DOHH2 (cell line): ENCODE data around the gene ZNF169.
"Not testable (repeated sequence)": the region's sequence is repeated elsewhere in the genome, so short reads cannot be mapped to it uniquely, and the experiment has no call there.

Experiments
- H3F3A ChIP-seq: fragments of 200-600 bp; sonication (generic), shearing (Covaris generic); 2 replicates; pipeline ENCODE4 v1.6.0; 2016; ENCODE audit warnings: antibody characterized with exemption, mild to moderate bottlenecking; ENCODE audit not compliant: control insufficient read depth, insufficient read depth
- H3K27ac ChIP-seq: fragments of 200-600 bp; sonication (generic); 2 replicates; pipeline ENCODE4 v1.5.1; 2014; ENCODE audit warnings: low read depth, mild to moderate bottlenecking, low read length, moderate library complexity
- H3K27me3 ChIP-seq: fragments of 200-600 bp; sonication (generic); 2 replicates; pipeline ENCODE4 v1.6.1; 2014; ENCODE audit warnings: mild to moderate bottlenecking, low read length, mixed read lengths; ENCODE audit not compliant: control insufficient read depth
- H3K36me3 ChIP-seq: fragments of 200-600 bp; sonication (generic); 2 replicates; pipeline ENCODE4 v1.6.1; 2014; ENCODE audit warnings: mild to moderate bottlenecking, low read length, moderate library complexity, mixed read lengths; ENCODE audit not compliant: control insufficient read depth
- H3K4me1 ChIP-seq: fragments of 200-600 bp; sonication (generic); 2 replicates; pipeline ENCODE4 v1.6.1; 2014; ENCODE audit warnings: mild to moderate bottlenecking, low read length, mixed read lengths; ENCODE audit not compliant: control insufficient read depth
- H3K4me2 ChIP-seq: fragments of 200-600 bp; sonication (generic); 2 replicates; pipeline ENCODE4 v1.6.0; 2014; ENCODE audit warnings: mild to moderate bottlenecking, low read length, moderate library complexity
- H3K4me3 ChIP-seq: fragments of 200-600 bp; sonication (generic); 2 replicates; pipeline ENCODE4 v1.5.1; 2014; ENCODE audit warnings: mild to moderate bottlenecking, low read length, mixed read lengths
- H3K79me2 ChIP-seq: fragments of 200-600 bp; sonication (generic); 2 replicates; pipeline ENCODE4 v1.6.1; 2014; ENCODE audit warnings: mild to moderate bottlenecking, low read length, mixed read lengths; ENCODE audit not compliant: control insufficient read depth
- H3K9me2 ChIP-seq: fragments of 200-600 bp; sonication (generic); replicated peaks from 2 replicates; pipeline ENCODE4 v1.6.1; 2014; ENCODE audit warnings: mild to moderate bottlenecking, low read length, mixed read lengths; ENCODE audit not compliant: control insufficient read depth
- H3K9me3 ChIP-seq: fragments of 200-600 bp; sonication (generic); 2 replicates; pipeline ENCODE4 v1.6.1; 2014; ENCODE audit warnings: antibody characterized with exemption, low read length, mixed read lengths; ENCODE audit not compliant: control insufficient read depth, insufficient read depth
- H4K20me1 ChIP-seq: fragments of 200-600 bp; sonication (generic); 2 replicates; pipeline ENCODE4 v1.6.0; 2014; ENCODE audit warnings: low read depth, mild to moderate bottlenecking, antibody characterized with exemption, low read length, moderate library complexity; ENCODE audit not compliant: control insufficient read depth, insufficient read depth

Gene ZNF169

GRCh38 chr9:94340750-94341149 lies 81.7 kb downstream of the ZNF169 start:
- H3K9me2 ChIP-seq, H3K27me3 ChIP-seq, H3K4me1 ChIP-seq, H4K20me1 ChIP-seq, H3K9me3 ChIP-seq, H3F3A ChIP-seq, H3K79me2 ChIP-seq, H3K36me3 ChIP-seq, H3K4me3 ChIP-seq, H3K27ac ChIP-seq, H3K4me2 ChIP-seq: not testable (repeated sequence)

- not testable (repeated sequence) for H3K27me3 ChIP-seq, H3K27ac ChIP-seq, H3K4me3 ChIP-seq, H3K9me2 ChIP-seq, H3K4me1 ChIP-seq, H3K36me3 ChIP-seq, H3F3A ChIP-seq, H3K4me2 ChIP-seq, H3K9me3 ChIP-seq, H4K20me1 ChIP-seq, H3K79me2 ChIP-seq
These were observed 82.6 kb downstream of the ZNF169 start for GRCh38 chr9:94341703-94342102.

- H3K9me2 ChIP-seq, H3K27me3 ChIP-seq, H3F3A ChIP-seq, H3K4me3 ChIP-seq, H3K27ac ChIP-seq, H3K36me3 ChIP-seq, H3K79me2 ChIP-seq, H3K4me1 ChIP-seq, H4K20me1 ChIP-seq, H3K4me2 ChIP-seq, H3K9me3 ChIP-seq: not testable (repeated sequence)
These were observed 88.4 kb downstream of the ZNF169 start for GRCh38 chr9:94347451-94347850.

DNA sequence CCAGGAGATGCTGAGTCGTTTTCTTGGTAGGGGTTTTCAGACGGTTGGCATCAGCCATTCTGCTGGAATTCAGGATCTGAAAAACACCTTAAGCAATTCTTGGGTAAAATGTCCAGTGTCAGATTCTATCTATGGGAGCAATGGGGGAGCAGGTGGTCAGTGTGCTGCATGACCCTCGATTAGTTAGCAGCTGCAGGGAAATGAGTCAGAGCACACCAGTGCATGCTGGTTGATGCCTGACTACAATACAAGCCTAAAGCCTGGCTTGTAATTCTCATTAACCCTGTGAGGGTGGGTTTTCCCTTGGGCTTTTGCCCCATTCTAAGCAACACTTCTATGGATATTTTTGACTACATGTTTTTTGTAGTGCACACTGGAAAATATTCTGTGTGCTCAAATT lies 89.7 kb downstream of the ZNF169 start:
- H3K79me2 ChIP-seq, H3K4me1 ChIP-seq, H3K9me3 ChIP-seq, H3K4me3 ChIP-seq, H3K9me2 ChIP-seq, H4K20me1 ChIP-seq, H3K27ac ChIP-seq, H3F3A ChIP-seq, H3K27me3 ChIP-seq, H3K36me3 ChIP-seq, H3K4me2 ChIP-seq: not testable (repeated sequence)
